Stimulated activated CD4-positive, alpha-beta T cell treated with anti-CD3 and anti-CD28 coated beads, Interleukin-12 subunit alpha, Interleukin-12 subunit beta, amount 100 ng/mL, for 24 hours (primary cell): Measurements from ENCODE around the gene SPSB1.

Source experiments
- DNase-seq, 2 experiments: peaks; one replicate each; pipeline ENCODE4 v3.0.0-alpha.2; 2020; ENCODE audit warnings: low read depth in 2 of 2

Gene SPSB1

GRCh38 chr1:9260059-9260766 lies 32.5 kb upstream of the SPSB1 start:
- no peak for DNase-seq

DNA sequence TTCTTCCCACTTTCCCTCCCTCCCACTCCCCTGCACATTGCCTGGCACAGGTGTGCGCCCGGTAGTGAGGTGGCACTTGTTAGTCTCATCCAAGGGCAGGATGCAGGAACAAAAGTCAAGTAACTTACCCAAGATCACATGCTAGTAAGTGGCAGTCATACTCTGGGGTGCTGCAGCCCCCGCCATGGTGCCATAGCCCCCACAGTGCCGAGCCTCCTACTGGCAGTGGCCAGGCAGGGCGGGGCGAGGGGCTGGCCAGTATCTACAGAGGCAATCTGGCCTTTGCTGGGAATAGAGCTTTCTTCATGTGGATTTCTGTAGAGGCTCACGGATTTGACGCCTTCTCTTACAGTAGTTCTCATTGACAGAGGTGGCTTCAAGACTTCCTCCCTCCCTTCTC lies 31.2 kb upstream of the SPSB1 start:
- no peak for DNase-seq

DNA sequence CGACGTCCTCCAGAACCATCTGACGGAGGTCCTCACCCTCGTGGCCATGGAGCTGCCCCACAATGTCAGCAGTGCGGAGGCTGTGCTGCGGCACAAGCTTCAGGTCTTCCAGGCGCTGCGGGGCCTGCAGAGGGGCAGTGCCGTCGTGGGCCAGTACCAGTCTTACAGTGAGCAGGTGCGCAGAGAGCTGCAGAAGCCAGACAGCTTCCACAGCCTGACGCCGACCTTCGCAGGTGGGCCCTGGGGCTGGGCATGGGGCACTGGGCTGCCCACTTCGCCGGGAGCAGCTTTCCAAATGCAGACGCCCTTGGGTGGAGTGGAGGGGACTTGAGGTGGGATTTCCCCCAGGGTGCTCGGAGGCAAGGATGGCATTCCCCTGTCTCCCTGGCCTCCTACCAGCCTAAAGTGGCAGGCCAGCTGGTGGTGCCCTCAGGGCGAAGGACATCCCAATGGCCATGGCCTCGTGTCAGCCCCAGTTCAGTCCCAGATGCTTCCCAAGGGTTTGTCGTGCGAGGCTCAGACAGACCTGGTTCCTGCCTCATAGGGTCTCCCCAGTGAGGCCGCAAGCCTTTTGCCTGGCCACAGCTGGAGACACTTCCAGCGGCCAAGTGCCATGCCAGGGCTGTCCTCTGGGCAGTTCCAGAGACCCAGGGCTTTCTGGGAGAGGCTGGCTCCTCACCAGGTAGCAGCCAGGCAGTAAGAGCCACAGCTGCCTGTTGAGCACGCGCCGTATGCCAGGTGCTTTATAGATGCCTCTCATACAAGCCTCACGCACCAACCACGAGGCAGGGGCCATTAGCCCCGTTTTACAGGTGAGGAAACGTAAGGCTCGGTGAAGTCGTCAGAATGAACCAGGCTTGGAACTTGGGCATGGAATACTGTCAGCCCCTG lies 30.4 kb upstream of the SPSB1 start:
- DNase-seq = no peak

GRCh38 chr1:9263276-9263855 lies 29.3 kb upstream of the SPSB1 start:
- DNase-seq = no peak

DNA sequence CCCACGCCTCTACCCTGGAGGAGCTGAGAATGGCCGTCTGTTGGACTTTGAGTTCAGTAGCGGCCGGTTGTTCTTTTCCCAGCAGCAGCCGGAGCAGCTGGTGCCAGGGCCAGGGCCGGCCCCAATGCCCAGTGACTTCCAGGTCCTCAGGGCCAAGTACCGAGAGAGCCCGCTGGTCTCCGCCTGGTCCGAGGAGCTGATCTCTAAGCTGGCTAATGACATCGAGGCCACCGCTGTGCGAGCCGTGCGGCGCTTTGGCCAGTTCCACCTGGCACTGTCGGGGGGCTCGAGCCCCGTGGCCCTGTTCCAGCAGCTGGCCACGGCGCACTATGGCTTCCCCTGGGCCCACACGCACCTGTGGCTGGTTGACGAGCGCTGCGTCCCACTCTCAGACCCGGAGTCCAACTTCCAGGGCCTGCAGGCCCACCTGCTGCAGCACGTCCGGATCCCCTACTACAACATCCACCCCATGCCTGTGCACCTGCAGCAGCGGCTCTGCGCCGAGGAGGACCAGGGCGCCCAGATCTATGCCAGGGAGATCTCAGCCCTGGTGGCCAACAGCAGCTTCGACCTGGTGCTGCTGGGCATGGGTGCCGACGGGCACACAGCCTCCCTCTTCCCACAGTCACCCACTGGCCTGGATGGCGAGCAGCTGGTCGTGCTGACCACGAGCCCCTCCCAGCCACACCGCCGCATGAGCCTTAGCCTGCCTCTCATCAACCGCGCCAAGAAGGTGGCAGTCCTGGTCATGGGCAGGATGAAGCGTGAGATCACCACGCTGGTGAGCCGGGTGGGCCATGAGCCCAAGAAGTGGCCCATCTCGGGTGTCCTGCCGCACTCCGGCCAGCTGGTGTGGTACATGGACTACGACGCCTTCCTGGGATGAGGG lies 28.5 kb upstream of the SPSB1 start:
- no peak for DNase-seq

GRCh38 chr1:9265037-9265436 lies 27.7 kb upstream of the SPSB1 start:
- DNase-seq = no peak

GRCh38 chr1:9265968-9266367 lies 26.7 kb upstream of the SPSB1 start:
- DNase-seq = no peak

DNA sequence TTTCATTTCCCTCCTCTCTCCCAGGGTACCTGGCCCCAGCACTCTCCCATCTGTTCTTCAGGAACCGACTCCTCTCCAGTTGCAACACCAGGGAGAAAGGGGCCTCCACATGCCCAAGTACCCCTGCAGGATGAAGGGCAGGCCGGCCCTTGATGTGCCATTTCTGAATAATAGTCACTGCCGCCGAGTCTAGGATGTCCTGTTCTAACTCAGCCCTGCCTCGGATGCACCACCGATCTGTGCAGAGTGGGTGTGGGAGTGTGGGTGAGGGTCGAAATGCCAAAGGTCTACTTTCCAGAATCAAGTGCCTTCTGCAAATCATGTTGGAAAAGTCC lies 25.4 kb upstream of the SPSB1 start:
- no peak for DNase-seq

DNA sequence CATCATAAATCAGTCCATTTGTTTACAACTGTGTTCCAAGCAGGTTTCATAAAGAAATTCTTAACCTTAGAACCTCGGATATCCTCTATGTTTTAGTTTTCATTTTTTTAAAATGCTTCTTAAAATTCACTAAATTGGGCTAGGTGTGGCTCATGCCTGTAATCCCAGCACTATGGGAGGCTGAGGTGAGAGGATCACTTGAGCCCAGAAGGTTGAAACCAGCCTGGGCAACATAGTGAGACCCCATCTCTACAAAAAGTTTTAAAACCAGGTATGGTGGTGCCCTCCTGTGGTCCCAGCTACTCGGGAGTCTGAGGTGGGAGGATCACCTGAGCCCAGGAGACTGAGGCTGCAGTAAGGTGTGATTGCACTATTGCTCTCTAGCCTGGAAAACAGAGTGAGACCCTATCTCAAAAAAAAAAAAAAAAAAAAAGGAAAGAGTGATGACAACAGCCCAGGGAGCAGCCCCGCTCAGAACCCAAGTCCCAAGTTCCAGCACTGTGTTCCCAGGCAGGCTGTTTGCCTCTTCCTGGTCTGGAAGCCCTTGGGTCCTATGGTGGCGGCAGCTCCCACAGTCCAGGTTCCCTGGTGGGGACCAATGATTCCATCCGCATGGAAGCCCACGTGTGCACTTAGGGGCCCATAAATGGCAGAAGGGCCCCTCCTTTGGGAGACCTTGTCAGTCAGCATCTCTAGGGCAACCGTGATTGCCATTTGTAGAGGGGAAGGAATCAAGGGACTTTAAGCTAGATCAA lies 24.7 kb upstream of the SPSB1 start:
- no peak for DNase-seq

DNA sequence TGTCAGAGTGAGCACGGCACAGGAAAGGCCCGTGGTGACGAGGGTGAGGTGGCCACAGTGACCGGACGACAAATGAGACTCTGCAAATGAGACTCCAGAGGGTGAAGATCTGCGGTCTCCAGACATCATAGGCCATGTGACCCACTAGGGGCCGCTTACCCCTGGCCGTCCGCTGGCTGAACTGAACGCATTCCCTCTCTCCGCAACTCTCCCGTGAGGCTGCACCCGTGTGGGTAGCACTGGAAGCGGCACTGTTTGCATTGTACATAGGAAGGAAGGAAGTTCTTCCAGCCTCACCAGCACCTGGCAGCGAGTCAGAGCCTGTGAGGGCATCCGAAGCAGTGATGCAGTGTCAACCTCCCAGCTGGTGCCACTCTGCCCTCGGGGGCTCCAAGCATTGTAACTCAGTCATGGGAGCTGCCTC lies 23.6 kb upstream of the SPSB1 start:
- DNase-seq = no peak

DNA sequence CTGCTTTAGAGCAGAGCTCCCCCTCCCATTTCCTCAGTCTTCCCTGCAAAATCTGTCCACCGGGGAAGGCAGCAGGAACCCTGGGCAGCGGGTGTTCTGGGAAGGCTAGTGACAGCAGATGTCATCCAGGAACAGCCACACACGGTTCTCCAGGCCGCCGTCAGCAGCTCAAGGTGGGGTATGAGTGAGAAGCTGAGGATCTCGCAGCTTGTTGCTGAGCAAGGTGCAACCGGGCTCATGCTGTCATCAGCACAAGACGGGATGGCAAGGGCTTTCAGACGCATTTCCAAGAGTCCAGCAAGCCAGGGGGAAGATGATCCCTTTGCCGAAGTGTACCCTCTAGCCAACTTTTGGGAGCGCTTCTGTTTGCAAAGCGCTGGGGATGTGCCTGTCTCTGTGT lies 23.0 kb upstream of the SPSB1 start:
- DNase-seq = no peak

- DNase-seq = no peak
Observed at GRCh38 chr1:9270290-9270883, 22.3 kb upstream of the SPSB1 start.

GRCh38 chr1:9271283-9271682 lies 21.4 kb upstream of the SPSB1 start:
- DNase-seq = no peak

GRCh38 chr1:9271861-9272595 lies 20.7 kb upstream of the SPSB1 start:
- DNase-seq = no peak

GRCh38 chr1:9273177-9273576 lies 19.5 kb upstream of the SPSB1 start:
- DNase-seq = no peak

DNA sequence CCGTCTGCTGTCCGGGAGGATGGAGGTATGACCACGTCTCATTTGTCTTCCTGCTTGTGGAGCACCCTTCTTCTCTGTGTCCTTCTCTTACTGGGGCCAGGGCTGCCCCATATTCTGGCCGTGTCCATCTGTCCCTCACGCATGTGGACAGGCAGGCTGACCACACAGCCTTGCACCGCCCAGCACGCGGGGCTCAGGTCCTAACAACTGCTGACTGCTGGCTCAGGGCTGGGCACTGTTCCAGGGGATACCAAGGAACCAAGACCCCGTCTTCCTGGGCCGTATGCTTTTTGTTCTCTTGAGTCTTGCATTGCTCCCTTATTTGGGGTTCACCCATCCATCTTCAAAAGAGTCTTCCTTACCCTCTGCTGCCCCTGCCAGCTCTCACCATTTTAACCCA lies 17.5 kb upstream of the SPSB1 start:
- no peak for DNase-seq

- DNase-seq = peak; percentile 62 to 74
Observed at GRCh38 chr1:9275567-9276034, 17.1 kb upstream of the SPSB1 start.

GRCh38 chr1:9278116-9278515 lies 14.6 kb upstream of the SPSB1 start:
- DNase-seq = no peak

- no peak for DNase-seq
Observed at GRCh38 chr1:9278585-9279153, 14.0 kb upstream of the SPSB1 start.
